RKO (cell line): ENCODE measurements around the gene YDJC.
"Not testable (repeated sequence)": the region's sequence is repeated elsewhere in the genome, so short reads cannot be mapped to it uniquely, and the experiment has no call there.

ENCODE experiments used
- DNase-seq: peaks from one replicate; pipeline ENCODE4 v3.0.0-alpha.2; 2016; ENCODE audit warnings: low spot score

Gene YDJC, protein sequence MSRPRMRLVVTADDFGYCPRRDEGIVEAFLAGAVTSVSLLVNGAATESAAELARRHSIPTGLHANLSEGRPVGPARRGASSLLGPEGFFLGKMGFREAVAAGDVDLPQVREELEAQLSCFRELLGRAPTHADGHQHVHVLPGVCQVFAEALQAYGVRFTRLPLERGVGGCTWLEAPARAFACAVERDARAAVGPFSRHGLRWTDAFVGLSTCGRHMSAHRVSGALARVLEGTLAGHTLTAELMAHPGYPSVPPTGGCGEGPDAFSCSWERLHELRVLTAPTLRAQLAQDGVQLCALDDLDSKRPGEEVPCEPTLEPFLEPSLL

DNA sequence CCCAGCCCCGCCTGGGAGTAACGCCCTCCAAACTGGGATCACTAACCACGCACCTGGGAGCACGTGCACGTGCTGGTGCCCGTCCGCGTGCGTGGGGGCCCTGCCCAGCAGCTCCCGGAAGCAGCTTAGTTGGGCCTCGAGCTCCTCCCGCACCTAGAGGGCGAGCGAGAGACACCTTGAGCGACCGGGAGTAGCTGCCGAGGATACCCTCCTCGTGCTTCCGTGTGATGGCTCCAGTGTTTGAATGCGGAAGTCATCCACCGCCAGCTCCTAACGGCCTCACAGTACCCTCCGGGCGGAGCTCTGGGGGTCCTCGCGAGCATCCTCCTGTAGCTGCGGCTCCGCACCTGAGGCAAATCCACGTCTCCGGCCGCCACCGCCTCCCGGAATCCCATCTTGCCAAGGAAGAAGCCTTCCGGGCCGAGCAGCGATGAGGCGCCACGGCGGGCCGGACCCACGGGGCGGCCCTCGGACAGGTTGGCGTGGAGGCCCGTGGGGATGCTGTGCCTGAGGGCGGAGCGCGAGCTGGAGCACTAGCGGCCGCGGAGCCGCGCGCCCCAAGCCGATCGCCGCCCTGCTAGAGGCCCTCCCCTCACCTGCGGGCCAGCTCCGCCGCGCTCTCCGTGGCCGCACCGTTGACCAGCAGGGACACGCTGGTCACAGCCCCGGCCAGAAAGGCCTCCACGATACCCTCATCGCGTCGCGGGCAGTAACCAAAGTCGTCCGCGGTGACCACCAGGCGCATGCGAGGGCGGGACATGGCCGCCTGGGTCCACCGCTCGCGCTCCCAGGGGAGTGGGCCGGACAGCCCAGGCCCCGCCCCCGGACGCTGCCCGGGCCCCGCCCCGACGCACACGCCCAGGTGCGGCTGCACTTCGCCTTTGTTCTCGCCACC is at the start of gene YDJC:
Gene YDJC, minus strand, starts transcription at position 768 of the 895 bp plus-strand sequence. Its CDS starts 8 bp downstream, at position 760.
- DNase-seq: peak; percentile 95

DNA sequence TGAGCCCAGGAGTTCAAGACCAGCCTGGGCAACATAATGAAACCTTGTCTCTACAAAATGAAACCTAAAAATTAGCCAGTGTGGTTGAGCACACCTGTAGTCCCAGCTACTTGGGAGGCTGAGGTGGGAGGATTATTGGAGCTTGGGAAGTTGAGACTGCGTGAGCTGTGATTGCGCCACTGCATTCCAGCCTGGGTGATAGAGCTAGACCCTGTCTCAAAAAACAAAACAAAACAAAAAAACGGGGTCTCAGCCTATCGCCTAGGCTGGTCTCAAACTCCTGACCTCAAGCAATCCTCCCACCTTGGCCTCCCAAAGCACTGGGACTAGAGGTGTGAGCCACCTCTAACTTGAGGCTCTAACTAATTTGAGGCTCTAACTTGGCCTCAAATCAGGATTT is 49.6 kb upstream of the YDJC start:
- DNase-seq: no peak

DNA sequence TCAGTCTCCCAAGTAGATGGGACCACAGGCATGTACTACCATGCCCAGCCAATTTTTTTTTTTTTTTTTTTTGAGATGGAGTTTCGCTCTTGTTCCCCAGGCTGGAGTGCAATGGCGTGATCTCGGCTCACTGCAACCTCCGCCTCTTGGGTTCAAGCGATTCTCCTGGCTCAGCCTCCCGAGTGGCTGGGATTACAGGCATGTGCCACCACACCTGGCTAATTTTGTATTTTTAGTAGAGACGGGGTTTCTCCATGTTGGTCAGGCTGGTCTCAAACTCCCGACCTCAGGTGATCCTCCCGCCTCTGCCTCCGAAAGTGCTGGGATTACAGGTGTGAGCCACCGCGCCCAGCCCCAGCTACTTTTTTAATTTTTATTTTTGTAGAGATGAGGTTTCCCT is 49.0 kb upstream of the YDJC start:
- not testable (repeated sequence) for DNase-seq

DNA sequence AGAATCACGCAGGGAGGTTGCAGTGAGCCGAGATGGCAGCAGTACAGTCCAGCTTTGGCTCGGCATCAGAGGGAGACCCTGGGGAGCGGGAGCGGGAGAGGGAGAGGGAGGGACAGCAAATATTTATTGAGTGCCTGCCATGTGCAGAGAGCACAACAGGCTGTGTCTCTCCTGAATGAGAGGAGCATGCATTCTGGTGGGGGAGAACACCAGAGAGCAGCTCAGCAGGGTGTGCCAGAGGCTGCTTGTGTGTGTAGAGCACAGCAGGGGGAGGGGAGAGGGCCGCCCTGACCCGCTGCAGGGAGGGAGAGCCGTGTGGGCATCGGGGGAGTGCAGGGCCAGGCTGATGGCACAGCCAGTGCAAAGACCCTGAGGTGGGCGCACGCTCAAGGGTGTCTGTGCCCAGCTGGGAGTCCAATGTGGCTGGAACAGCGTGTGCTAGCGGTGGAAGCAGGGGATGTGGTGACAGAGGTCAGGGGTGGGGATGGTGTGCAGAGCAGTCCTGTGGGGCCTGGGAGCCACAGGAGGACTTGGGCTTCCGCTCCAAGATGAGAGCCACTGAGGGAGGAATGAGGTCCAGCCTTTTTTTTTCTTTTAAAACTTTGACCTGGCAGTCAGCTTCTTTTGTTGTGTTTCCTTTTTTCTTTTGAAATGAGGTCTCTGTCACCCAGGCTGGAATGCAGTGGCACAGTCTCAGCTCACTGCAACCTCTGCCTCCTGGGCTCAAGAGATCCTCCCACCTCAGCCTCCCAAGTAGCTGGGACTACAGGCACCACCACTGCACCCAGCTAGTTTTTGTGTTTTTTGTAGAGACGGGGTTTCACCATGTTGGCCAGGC is 48.0 kb upstream of the YDJC start:
- no peak for DNase-seq

DNA sequence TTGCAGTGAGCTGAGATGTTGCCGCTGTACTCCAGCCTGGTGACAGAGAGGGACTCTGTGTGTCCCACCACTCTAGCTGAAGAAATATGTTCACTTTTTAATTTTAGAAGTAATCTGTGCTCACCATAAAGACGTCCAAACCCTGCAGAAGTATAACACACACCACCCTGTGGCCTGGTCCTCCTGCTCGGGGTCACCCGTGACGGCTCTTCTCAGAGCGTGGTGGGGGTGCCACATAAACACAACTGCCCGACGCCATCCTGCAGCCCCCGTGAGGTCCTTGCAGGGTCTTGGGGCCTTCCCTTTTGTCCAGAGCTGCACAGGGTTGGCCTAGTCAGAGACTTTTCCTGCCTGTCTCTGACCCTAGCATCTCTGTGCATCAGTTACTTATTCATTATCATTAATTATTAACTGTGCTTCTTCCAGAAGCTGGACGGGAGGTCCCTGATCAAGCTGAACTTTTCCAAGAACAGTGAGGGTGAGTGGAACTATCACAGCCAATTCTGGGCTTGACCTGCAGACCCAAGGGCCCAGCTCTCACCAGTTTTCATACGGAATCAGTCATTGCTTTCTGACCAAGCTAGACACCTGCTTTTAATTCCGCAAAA is 44.9 kb upstream of the YDJC start:
- no peak for DNase-seq

DNA sequence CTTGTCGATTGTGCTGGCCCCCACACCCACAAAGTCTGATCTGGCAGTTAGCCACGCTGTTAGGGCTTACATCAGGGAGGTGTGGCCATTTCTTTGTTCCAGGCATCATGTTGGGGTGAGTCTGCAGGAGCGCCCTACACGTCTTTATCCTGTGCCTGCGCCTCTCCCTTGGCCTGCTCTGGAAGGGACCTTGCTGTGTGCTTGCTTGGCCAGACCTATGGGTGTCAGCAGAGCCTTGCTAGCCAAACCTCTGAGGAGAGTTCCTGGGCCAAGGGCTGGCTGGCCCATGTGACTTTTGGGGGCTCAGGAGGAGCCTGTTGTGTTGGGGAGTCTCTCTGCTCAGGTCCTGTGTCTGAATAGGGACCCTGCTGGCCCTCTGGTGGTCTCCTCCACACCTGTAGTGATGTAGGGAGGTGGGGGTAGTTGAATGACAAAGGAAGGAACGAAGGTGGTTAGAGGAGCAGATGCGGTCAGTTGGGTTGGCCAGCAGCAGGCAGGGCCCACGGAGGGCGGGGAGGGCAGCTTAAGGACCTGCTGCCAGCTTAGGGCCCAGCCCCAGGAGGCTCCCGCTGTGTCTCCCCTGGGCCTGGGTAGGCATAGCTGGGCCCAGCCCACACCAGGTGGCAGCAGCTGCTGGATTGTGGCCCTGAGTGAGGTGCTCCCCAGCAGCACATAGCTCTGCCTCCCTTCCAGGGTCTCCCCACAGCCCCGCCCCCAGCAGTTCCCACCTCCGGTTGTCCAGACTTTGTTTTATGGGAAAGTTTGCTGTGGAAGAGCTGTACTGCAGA is 43.9 kb upstream of the YDJC start:
- no peak for DNase-seq

DNA sequence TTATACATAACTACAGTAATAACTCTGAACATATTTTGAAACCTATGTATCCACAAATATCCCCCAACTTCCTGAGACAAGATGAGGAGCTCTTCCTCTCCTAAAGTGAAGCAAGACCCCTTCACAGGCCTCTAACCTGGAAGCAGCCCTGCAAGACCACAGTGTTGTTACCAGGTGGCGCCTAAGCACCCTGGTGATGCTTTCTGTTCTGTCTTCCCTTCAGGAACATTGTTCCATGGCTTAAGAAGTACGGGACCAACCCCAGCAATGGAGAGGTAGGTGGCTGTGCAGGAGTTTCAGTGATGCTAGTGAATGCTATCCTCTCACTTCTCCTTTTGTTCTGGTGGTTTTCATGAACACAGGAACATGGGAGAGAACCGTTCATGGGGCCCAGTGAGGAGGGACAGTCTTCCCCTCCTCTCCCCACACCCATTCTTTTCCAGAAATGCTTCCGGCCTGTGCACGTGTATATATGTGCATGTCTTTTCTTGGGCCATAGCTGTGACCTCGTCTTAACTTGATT is 42.3 kb upstream of the YDJC start:
- no peak for DNase-seq

DNA sequence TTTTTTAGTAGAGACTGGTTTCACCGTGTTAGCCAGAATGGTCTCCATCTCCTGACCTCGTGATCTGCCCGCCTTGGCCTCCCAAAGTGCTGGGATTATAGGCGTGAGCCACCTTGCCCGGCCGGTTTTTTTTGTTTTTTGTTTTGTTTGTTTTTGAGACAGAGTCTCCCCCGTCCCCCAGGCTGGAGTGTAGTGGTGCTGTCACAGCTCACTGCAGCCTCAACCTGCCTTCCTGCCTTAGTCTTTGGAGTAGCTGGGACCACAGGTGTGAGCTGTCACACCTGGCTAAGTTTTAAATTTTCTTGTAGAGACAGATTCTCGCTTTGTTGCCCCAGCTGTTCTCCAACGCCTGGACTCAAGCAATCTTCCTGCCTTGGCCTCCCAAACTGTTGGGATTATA is 39.2 kb upstream of the YDJC start:
- DNase-seq: no peak

DNA sequence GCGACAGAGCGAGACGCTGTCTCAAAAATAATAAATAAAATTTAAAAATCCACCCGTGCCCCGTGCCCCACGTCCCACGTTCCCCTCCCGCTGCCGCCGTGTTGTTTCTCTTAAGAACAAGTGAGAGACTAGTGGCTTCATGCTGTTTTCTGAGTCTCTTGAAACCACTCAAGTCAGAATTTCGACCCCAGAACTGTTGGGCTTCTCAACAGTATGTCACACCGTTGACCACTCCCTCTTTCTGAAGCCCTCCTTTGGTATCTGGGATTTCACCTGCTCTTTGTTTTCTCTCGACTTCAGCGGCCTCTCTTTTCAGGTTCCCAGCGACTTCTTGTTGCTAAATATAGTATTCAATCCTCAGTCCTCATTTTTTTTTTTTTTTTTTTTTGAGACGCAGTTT is 37.0 kb upstream of the YDJC start:
- DNase-seq: no peak

DNA sequence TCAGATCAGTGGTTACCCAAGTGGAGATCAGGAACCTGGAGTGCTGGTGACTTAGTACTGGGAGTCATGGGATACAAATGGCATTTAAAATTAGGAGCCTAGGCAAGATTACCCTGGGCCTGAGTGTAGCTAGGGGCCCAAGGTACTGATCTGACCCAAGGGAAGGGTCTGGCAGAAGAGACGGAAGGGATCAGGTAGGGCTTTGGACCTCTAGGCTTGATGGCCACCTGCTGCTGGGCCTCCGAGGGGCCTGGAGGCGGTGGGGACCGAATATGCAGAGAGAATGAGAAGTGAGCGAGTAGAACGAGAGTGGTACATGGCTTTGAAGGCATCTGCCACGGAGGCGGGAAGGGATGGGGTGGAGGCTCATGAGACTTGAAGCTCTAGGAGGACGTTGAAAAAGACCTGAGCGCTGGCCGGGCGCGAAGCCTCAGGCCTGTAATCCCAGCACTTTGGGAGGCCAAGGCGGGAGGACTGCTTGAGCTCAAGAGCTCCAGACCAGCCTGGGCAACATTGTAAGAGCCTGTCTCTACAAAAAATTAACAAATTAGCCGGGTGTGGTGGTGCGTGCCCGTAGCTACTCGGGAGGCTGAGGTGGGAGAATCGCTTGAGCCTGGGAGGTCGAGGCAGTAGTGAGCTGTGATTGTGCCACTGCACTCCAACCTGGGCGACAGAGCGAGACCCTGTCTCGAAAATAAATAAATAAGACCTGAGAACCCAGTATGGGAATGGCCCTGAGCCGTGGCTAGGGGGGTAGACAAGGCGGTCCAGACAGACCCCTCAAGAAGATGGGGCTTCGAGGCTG is 35.4 kb upstream of the YDJC start:
- no peak for DNase-seq

DNA sequence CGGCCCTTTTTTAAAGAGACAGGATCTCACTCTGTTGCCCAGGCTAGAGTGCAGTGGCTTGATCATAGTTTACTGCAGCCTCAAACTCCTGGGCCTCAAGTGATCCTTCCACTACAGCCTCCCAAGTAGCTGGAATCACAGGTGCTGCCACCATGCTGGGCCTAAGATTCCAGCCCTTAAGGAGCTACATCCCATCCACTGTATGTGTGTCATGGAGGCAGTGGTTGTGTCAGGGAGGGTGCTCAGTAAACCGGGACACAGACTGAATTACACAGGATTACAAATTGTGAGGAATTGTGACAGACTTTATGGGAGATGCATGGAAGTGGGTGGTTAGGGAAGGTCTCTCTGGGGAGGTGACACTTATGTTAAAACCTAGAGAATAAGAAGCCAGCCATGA is 33.9 kb upstream of the YDJC start:
- DNase-seq: no peak

DNA sequence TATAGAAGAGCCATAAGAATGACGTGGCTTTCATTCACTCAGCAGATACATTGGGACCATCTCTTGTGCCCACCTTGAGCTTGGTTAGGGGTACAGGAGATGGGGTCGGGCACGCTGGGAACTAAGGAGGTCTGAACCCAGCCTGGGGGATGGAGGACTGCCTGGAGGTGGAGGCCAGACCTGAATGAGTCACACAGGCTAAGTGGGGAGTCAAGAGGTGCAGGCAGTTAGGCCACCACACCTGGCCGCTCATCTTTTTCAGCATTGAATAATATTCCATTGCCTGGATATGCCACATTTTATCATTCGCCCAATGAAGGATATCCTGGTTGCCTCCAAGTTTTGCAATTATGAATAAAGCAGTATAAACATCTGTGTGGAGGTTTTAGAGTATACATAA is 32.2 kb upstream of the YDJC start:
- DNase-seq: no peak

DNA sequence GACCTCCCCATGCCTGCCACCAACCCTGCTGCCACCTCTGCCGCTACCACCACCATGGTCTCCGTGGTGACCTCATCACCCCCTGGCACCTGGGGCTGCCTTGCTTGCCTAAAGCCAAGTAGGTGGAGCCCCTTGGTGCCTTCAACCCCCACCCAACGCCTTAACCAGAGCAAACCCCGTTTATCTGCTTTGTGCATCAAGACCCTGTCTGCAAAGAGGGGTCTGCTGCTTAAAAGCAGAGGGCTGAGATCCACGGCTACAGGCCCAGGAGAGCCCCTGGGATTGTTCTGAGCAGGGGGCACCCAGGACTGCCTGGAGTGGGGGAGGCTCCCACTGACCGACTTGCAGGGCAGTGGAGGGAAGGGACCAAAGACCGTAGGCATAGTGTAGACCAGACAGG is 31.1 kb upstream of the YDJC start:
- DNase-seq: no peak

DNA sequence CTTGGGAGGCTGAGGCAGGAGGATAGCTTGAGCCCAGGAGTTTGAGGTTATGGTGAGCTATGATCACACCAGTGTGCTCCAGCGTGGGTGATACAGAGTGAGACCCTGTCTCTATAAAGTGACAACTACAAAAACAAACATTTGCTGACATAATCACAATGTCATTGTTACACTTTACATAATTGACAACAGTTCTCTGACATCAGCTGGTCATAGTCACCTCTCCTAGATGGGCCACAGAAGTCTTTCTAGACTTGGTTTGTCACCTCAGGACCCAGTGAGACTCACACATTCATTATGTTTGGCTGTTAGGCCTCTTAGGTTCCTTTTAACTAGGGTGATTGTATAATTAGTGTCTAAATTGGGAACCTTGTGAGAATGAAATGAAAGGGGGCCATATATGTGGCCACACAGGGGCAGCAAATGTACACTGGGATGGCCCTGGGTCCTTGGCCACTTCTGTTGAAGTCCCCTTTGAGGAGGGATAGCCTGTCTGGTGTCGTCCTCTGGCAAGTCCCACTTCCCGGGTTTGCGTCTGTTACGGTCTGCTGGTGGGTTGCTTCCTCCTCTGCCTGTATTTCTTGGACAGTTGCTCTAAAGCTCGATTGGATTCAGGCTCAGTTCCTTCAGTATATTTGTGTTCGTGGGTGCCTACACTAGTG is 30.2 kb upstream of the YDJC start:
- no peak for DNase-seq

DNA sequence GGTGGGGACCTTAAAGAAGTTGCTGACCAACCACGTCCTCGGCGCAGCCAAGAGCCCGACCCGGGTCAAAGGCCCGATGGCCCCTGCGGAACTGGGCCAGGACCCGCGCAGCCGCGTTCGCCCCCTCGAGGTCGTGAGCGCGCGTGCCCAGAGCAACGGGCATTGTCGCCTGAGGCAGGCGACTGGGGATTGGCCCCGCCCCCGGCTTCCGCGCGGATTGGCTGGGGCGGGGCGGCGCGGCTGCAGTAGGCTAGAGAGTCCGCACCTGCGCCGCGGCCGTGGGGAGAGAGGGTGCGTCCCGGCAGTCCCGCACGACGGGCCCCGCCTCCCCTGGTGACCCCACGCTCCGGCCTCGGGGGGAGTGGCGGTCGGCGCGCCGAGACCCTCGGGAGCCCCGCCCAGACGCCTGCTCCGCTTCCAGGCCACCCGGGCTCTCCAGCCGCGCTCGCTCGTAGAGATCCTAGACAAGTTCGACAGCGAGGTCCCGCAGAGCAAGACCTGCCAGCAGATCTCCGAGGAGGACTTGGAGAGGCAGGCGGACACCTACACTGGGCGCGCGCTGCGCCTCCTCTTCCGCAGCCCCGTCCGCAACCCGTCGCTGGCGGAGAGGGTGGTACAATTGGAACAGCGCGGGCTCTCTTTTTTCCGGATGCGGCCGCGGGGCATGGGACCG is 27.7 kb upstream of the YDJC start:
- peak; percentile 72 for DNase-seq

DNA sequence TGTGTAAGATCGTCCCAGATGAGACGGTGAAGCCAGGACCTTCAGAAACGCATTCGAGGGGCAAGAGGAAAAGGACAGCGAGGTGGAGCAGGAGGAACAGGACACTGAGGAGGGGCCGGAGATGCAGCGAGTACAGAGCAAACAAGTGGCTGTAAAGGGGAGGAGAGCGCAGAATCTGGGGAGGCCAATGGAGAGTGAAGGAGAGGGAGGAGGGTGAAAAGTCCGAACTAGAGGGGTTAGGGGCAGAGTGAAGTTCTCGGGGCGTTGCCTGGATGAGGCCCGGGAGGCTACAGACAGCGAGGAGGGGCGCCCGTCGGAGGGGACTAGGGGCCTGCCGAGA is 27.2 kb upstream of the YDJC start:
- DNase-seq: no peak

DNA sequence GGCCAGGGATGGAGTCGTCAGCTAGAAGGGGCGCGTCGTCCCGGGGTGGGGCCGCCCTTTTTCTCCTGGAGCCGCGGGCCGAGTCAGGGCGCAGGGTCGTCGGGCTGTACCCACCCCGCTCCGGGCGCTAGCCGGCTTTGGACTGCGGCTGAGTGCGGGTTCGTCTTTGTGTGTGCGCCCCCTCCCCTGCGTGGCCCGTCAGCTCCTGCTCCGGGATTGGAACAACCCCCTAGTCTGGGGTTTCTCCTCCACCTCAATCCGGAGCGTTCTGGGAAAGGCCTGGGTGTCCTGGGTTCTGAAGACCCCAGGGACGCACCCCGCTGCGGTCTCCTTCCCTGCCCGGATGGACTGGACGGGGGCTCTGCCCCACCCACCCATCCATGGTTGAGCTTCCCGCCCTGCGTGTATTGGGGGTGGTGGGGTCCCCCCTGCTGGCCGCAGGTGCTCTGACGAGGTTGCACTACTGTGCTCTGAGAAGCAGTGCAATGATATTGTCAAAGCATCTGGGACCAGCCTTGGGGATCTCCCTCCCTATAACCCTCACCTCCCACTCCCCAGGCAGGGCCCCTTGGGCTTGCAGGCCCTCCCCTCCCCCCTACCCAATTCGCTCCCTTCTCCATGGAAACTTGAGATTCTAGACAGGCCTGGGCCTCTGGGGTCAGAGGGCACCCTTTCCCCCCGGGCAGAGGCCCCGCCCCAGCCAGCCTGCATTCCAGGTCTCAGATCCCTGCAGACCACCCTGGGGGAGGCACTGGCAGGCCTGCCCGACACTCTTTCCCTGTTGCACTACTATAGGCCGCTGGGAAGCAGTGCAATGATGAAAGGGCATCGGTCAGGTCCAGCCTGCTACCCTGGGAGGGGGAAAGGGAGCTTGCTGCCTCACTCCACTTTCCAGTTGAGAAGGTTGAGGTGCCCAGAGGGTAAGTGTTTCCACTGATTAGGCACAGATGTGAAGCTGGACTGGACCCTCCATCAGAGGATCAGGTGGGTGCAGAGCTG is 23.0 kb upstream of the YDJC start:
- DNase-seq: peak; percentile 50

DNA sequence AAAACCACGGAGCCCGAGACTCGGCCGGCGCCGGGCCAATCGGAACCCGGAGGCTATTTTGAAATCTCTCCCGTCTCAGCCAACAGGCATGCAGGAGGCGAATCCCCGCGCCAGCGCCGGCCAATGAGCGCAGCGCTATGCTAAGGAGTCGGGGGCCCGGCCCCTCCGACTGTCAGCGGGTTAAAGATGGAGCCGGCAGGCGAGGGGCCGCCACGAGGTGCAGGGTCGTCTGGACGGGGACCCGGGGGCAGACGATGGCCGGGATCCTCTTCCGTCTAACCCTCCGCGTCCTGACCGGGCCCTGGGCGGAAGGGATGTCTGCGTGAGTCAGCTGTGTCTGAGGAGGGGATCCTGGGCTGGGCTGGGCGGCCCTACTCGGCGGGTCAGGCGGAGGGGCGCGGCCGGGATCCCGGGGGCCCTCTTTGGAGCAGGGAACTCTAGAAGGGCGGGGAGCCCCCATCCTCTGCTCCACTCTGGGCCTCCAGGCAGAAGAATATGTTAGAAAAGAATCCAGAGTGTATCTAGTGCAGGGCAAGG is 22.3 kb upstream of the YDJC start:
- DNase-seq: peak; percentile 89
